ENCODE results near the gene FGF6.

DNA sequence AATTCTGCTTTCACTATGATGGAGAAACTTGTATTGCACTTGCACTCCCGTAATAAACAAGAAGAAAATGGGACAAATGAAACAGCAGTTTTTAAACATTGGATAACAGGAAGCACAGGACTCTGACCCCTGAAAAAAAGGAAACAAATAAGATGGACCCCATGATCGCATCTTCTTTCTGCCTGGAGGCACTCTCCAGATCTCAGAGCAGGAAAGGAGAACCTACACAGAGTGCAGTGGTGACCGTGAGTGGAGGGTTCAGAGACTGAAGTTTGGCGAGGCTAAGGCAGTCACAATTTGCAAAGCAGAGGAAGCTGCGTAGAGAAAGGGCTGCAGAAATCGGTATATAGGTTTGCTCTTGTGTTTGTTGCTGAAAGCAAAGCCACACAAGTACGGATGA lies 6.1 kb upstream of the FGF6 start:
- TF ChIP-seq, protein P1, sequence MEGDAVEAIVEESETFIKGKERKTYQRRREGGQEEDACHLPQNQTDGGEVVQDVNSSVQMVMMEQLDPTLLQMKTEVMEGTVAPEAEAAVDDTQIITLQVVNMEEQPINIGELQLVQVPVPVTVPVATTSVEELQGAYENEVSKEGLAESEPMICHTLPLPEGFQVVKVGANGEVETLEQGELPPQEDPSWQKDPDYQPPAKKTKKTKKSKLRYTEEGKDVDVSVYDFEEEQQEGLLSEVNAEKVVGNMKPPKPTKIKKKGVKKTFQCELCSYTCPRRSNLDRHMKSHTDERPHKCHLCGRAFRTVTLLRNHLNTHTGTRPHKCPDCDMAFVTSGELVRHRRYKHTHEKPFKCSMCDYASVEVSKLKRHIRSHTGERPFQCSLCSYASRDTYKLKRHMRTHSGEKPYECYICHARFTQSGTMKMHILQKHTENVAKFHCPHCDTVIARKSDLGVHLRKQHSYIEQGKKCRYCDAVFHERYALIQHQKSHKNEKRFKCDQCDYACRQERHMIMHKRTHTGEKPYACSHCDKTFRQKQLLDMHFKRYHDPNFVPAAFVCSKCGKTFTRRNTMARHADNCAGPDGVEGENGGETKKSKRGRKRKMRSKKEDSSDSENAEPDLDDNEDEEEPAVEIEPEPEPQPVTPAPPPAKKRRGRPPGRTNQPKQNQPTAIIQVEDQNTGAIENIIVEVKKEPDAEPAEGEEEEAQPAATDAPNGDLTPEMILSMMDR (IDR thresholded peaks at IDR 0.05; ENCODE audit: insufficient read depth, low read depth, low read length) = no peak
- TF ChIP-seq EZH2 (IDR thresholded peaks at IDR 0.05; ENCODE audit: insufficient read depth, low read length) = no peak
